Stimulated activated CD8-positive, alpha-beta memory T cell treated with anti-CD3 and anti-CD28 coated beads, Interleukin-12 subunit alpha, Interleukin-12 subunit beta, amount 100 ng/mL, for 1 hour (primary cell): Measurements from ENCODE around the gene CCDC32.

Experiments
- DNase-seq: peaks from one replicate; pipeline ENCODE4 v3.0.0-alpha.2; 2020; ENCODE audit warnings: low read depth

CCDC32 gene

GRCh38 chr15:40511472-40512133, 53.2 kb downstream of the CCDC32 start:
- DNase-seq, result no peak

DNA sequence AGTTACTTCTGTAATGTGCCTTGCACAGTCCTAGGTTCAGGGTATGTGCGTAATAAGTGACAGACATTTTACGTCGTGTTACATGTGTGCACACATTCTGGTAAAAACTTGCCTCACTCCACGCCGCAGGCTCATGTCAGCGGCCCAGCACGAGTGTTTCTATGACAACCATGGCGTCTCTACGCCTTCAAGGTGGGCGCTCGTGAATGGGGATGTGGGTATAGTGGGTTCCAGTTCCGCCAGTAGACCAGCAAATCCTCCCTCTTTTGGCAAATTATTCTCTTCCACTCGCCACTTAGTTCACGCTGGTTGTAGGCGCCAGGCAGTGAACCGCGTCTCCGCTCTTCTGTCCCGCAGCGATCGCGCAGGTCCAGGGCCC, 53.8 kb downstream of the CCDC32 start:
- no peak for DNase-seq

GRCh38 chr15:40510201-40510600, 54.6 kb downstream of the CCDC32 start:
- no peak for DNase-seq

DNA sequence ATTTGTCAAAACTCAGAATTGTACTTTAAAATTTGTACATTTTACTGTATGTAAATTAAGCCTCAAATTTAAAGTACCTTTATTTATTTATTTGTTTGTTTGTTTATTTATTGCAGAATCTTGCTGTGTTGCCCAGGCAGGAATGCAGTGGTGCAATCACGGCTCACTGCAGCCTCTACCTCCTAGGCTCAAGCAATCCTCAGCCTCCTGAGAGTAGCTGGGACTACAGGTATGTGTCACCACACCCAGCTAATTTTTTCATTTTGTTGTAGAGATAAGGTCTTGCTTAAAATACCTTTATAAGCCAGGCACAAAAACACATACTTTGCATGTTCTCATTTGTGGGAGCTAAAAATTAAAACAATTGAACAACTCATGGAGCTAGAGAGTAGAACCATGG, 56.6 kb downstream of the CCDC32 start:
- DNase-seq, result no peak

- peak; percentile 50 for DNase-seq
Observed at GRCh38 chr15:40506964-40507571, 57.8 kb downstream of the CCDC32 start.
